ENCODE results near the gene AQP12A.

GRCh38 chr2:240711701-240712100, 20.0 kb downstream of the AQP12A start:
- no peak for TF ChIP-seq CTCF (optimal IDR thresholded peaks at IDR 0.05 in 1 of 3, IDR thresholded peaks at IDR 0.05 in 1 of 3, conservative IDR thresholded peaks at IDR 0.05 in 1 of 3; ENCODE audit: extremely low read depth in 1 of 3, insufficient read depth in 2 of 3, low read length in 3 of 3)
- TF ChIP-seq EZH2 (IDR thresholded peaks at IDR 0.05; ENCODE audit: low read length): no peak
